Measurements from ENCODE around the gene SLC12A3.

DNA sequence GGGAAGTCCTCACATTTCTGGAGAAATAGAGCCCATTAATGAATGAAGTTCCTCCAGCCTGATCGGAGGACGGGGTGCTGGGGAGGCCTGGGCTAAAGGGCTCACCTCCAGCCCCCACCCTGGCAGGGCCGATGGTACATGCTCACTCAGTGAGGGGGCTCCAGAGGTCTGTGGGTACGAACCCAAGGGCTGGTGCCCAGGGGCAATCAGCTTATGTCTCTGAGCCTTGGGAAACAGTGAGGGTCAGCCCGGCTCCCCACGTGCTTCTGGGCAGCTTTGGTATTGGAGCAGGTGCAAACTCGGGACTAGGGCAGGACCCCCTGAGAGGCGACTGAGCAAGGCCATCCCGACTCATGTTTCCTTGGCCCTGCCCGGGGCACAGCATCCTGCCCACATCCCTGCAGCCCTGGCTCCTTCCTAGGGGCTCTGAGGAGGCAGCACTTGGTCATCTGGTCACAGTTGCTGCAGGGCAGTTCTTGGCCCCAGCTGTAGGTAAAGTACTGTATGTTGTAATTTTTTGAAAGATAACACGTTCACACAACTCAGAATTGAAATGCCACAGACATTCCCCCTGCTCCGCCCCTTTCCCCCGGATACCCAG lies 95.8 kb downstream of the SLC12A3 start:
- TF ChIP-seq POLR2AphosphoS5 (IDR thresholded peaks at IDR 0.05) (no peak), CTCF (IDR thresholded peaks at IDR 0.05) (no peak), POLR2A (IDR thresholded peaks at IDR 0.05) (no peak), EP300 (IDR thresholded peaks at IDR 0.05) (no peak)
